ENCODE measurements around the gene GNE.
"Not testable (repeated sequence)": the region's sequence is repeated elsewhere in the genome, so short reads cannot be mapped to it uniquely, and the experiment has no call there.

DNA sequence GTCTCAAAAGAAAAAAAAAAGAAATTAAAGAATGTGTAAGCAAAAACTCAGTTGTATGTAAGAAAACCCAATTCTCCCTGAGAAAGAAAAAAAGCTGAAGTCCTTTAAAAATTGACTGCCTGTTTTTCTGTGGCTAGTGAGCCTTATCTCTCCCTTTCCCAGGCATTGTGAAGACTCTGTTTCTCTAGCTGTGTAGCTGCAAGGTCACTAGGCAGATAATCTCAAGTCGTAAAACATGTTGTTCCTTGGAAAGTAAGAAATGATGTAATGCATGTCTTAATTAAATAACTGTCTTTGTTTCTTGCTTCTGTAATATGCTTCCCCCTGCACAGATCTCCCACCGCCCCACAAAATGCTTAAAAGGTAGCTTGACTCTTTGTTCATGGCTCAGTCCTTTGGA is 46.1 kb upstream of the GNE start:
- TF ChIP-seq, protein P1, sequence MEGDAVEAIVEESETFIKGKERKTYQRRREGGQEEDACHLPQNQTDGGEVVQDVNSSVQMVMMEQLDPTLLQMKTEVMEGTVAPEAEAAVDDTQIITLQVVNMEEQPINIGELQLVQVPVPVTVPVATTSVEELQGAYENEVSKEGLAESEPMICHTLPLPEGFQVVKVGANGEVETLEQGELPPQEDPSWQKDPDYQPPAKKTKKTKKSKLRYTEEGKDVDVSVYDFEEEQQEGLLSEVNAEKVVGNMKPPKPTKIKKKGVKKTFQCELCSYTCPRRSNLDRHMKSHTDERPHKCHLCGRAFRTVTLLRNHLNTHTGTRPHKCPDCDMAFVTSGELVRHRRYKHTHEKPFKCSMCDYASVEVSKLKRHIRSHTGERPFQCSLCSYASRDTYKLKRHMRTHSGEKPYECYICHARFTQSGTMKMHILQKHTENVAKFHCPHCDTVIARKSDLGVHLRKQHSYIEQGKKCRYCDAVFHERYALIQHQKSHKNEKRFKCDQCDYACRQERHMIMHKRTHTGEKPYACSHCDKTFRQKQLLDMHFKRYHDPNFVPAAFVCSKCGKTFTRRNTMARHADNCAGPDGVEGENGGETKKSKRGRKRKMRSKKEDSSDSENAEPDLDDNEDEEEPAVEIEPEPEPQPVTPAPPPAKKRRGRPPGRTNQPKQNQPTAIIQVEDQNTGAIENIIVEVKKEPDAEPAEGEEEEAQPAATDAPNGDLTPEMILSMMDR (IDR thresholded peaks at IDR 0.05 in 2 of 3, conservative IDR thresholded peaks at IDR 0.05 in 1 of 3; ENCODE audit: borderline replicate concordance in 1 of 3, insufficient read depth in 1 of 3, low read depth in 2 of 3, low read length in 2 of 3) = not testable (repeated sequence)
- not testable (repeated sequence) for TF ChIP-seq SIN3A (IDR thresholded peaks at IDR 0.05; ENCODE audit: low read depth); YY1 (IDR thresholded peaks at IDR 0.05; ENCODE audit: extremely low read depth, insufficient replicate concordance, low read depth, low read length); ZNF274 (IDR thresholded peaks at IDR 0.05; ENCODE audit: low read depth, low read length)
